GF-D8 (cell line): ENCODE measurements around the gene CAMK2G.

ENCODE experiments used
- DNase-seq: peaks from one replicate; lab custom pipeline; 2025; lab: John Stamatoyannopoulos, UW

CAMK2G gene

GRCh38 chr10:73771722-73772280 is 102.6 kb downstream of the CAMK2G start:
- no peak for DNase-seq

- DNase-seq = no peak
Measured at GRCh38 chr10:73769396-73769795, 105.0 kb downstream of the CAMK2G start.

GRCh38 chr10:73768881-73769280 is 105.5 kb downstream of the CAMK2G start:
- DNase-seq = no peak

GRCh38 chr10:73765066-73765465 is 109.3 kb downstream of the CAMK2G start:
- DNase-seq = no peak

GRCh38 chr10:73763343-73763742 is 111.0 kb downstream of the CAMK2G start:
- DNase-seq = no peak

GRCh38 chr10:73762915-73763314 is 111.4 kb downstream of the CAMK2G start:
- no peak for DNase-seq
